Endothelial cell (in vitro differentiated cells): Measurements from ENCODE around the gene DOHH. TPM values are rescaled to one million over a fixed set of nuclear protein-coding genes. Genes with fewer than 3 reads are reported as not detected.

Source experiments
- DNase-seq: peaks from one replicate; pipeline ENCODE4 v3.0.0; 2021; ENCODE audit warnings: low spot score
- H3K27ac Mint-ChIP-seq: one replicate; pipeline ENCODE4 v1.8.0; 2021; ENCODE audit warnings: mixed read lengths, inconsistent platforms; ENCODE audit not compliant: unreplicated experiment
- H3K27me3 Mint-ChIP-seq: one replicate; pipeline ENCODE4 v1.8.0; 2021; ENCODE audit warnings: mild to moderate bottlenecking, moderate library complexity, mixed read lengths, inconsistent platforms; ENCODE audit not compliant: unreplicated experiment
- H3K36me3 Mint-ChIP-seq: one replicate; pipeline ENCODE4 v1.8.0; 2021; ENCODE audit warnings: mild to moderate bottlenecking, low read depth, mixed read lengths, inconsistent platforms; ENCODE audit not compliant: unreplicated experiment
- H3K4me1 Mint-ChIP-seq: one replicate; pipeline ENCODE4 v1.8.0; 2021; ENCODE audit warnings: mild to moderate bottlenecking, mixed read lengths, inconsistent platforms; ENCODE audit not compliant: unreplicated experiment
- H3K4me3 Mint-ChIP-seq: one replicate; pipeline ENCODE4 v1.8.0; 2021; ENCODE audit warnings: mild to moderate bottlenecking, mixed read lengths, inconsistent platforms; ENCODE audit not compliant: unreplicated experiment
- H3K9me3 Mint-ChIP-seq: one replicate; pipeline ENCODE4 v1.8.0; 2021; ENCODE audit warnings: mixed read lengths, inconsistent platforms; ENCODE audit not compliant: unreplicated experiment
- CTCF ChIP-seq: fragments of 200-600 bp; sonication (generic); IDR thresholded peaks from one replicate; pipeline ENCODE4 v1.5.0; 2021; ENCODE audit warnings: antibody characterized with exemption; ENCODE audit not compliant: unreplicated experiment
- total RNA-seq: library from RNA; stranded (reverse); fragmentation: NEBNext Ultra II Directional; extraction: Animal tissue kit (Norgen Biotek cat#: 25700); gene quantifications from one replicate; pipeline ENCODE4 v1.2.1, GENCODE V29; 2021; ENCODE audit not compliant: unreplicated experiment

DOHH gene
- total RNA-seq, 1 donor from 2014 or later, result 8.7 TPM

DNA sequence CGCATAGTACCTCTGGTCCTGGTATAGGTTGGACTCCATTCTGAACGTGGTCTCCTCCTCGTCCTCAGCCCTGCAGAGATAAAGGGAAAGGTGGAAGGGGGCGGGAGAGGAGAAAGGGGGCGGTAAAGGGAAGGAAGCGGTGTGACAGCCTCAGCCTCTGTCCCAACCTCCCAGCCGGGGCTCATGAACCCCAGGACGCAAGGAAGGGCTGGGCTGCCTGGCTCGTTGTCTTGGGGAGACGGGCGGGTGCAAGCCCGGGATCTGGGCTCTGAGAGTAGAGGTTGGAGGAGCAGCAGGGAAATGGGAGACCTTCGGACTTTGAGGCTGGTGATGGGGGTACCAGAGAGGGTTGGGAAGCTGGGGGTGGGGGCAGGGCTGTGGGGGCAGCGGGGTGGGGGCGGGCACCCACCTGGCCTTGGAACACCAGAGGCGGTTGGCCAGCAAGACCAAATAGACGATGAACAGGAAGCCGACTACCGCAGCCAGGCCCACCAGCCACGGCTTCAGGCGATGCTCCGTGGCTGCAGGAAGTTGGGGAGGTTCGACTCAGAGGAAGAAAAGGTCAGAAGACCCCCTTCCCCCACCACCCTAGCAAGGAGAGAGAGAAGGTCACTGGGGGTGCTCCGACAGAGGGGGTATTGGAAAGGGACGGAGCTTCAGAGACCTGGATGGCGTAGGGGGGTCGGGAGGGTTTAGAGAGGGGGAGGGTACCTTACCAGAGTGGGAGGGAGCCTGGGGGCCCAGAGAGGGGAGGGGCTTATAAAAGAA is 21.9 kb downstream of the DOHH start:
- DNase-seq, result no peak
- H3K4me3 Mint-ChIP-seq, result no peak overlapping the region

DNA sequence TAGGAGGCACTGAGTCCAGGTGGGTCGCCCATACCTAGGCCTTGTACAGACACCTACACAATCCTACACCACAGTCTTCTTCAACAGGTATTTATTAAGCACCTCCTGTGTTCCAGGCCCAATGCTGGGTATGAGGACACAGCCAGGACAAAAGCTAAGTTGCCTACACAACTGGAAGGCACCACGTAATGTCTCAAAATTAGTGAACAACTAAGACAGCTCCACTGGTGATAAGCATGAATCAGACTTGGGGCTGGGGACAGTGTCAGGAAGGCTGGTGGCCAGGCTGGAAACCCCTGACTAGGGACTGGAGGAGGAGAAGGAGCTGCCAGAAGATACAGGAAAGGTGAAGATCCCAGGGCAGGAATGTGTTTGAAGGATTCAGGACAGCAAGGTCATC is 22.5 kb downstream of the DOHH start:
- no peaks in the 10 kb centered on the region for H3K9me3 Mint-ChIP-seq
- no peaks in the 10 kb centered on the region for H3K4me1 Mint-ChIP-seq
- TF ChIP-seq CTCF, result no peak
- peaks cover 3% of the 10 kb centered on the region for H3K36me3 Mint-ChIP-seq
- H3K27ac Mint-ChIP-seq, result no peak overlapping the region
- H3K27me3 Mint-ChIP-seq, result peaks cover 11% of the 10 kb centered on the region
- DNase-seq, result no peak
- no peak overlapping the region for H3K4me3 Mint-ChIP-seq

More for the DNA sequence above, 21.9 kb downstream of the DOHH start:
- H3K4me1 Mint-ChIP-seq, result no peaks in the 10 kb centered on the region
- H3K36me3 Mint-ChIP-seq, result peaks cover 3% of the 10 kb centered on the region
- no peak overlapping the region for H3K27ac Mint-ChIP-seq
- no peaks in the 10 kb centered on the region for H3K9me3 Mint-ChIP-seq
- TF ChIP-seq CTCF, result no peak
- H3K27me3 Mint-ChIP-seq, result peaks cover 11% of the 10 kb centered on the region

- no peaks in the 10 kb centered on the region for H3K4me1 Mint-ChIP-seq
- no peak overlapping the region for H3K27ac Mint-ChIP-seq
- no peak overlapping the region for H3K4me3 Mint-ChIP-seq
- H3K9me3 Mint-ChIP-seq, result no peaks in the 10 kb centered on the region
- H3K27me3 Mint-ChIP-seq, result peaks cover 11% of the 10 kb centered on the region
- peaks cover 3% of the 10 kb centered on the region for H3K36me3 Mint-ChIP-seq
- DNase-seq, result no peak
- no peak for TF ChIP-seq CTCF
Observed at GRCh38 chr19:3477506-3477905, 23.0 kb downstream of the DOHH start.

GRCh38 chr19:3476830-3477229 is 23.6 kb downstream of the DOHH start:
- Mint-ChIP-seq H3K9me3 (no peaks in the 10 kb centered on the region), H3K4me3 (no peak overlapping the region), H3K4me1 (no peaks in the 10 kb centered on the region), H3K27ac (no peak overlapping the region), H3K36me3 (peaks cover 3% of the 10 kb centered on the region), H3K27me3 (peaks cover 10% of the 10 kb centered on the region)
- no peak for TF ChIP-seq CTCF
- no peak for DNase-seq

- peaks cover 3% of the 10 kb centered on the region for H3K36me3 Mint-ChIP-seq
- TF ChIP-seq CTCF, result no peak
- no peaks in the 10 kb centered on the region for H3K9me3 Mint-ChIP-seq
- H3K27ac Mint-ChIP-seq, result no peak overlapping the region
- H3K4me3 Mint-ChIP-seq, result no peak overlapping the region
- no peak for DNase-seq
- peaks cover 4% of the 10 kb centered on the region for H3K27me3 Mint-ChIP-seq
- no peaks in the 10 kb centered on the region for H3K4me1 Mint-ChIP-seq
Observed at GRCh38 chr19:3475449-3475848, 25.0 kb downstream of the DOHH start.
